Neural progenitor cell (in vitro differentiated cells): ENCODE data around the gene LBX2.
"Not testable (repeated sequence)": the region's sequence is repeated elsewhere in the genome, so short reads cannot be mapped to it uniquely, and the experiment has no call there.

Experiments used
- CTCF ChIP-seq: fragments of 200-600 bp; sonication (generic); IDR thresholded peaks from 2 replicates; pipeline ENCODE4 v1.5.1; 2017; ENCODE audit warnings: antibody characterized with exemption, mild to moderate bottlenecking
- EZH2 ChIP-seq: fragments of 200-600 bp; sonication (generic); IDR thresholded peaks from 2 replicates; pipeline ENCODE4 v1.6.1; 2017; ENCODE audit warnings: antibody characterized with exemption, mild to moderate bottlenecking, moderate library complexity

GRCh38 chr2:74483675-74484164 lies 15.7 kb downstream of the LBX2 start:
- TF ChIP-seq CTCF, EZH2: not testable (repeated sequence)
